Heart left ventricle (tissue), 13 donors: ENCODE data around the gene SEPSECS.

ENCODE experiments used
- CTCF ChIP-seq, 12 donors: fragments of 200-600 bp; sonication (generic) in 4 of 12; IDR thresholded peaks; one replicate each; pipeline versions ENCODE4 v1.5.0 to v1.8.0; 2018 to 2022; ENCODE audit warnings: antibody characterized with exemption in 12 of 12, mild to moderate bottlenecking in 5 of 12
- POLR2A ChIP-seq, 2 donors: fragments of 450-650 bp; IDR thresholded peaks; one replicate each; pipeline ENCODE4 v1.6.1; 2017; ENCODE audit warnings: antibody characterized with exemption in 2 of 2, mild to moderate bottlenecking in 2 of 2, moderate library complexity in 2 of 2
- donor health status: ischemic (EF 13 %, LVEDD 7.1; RV severe dilation, severe dysfunction).
- donor health status: DM: no; HTN: yes; CAD: no.
- donor health status: DM: no; HTN: no; CAD: no.
- donor health status: ischemic (EF 25% LVEDD 6.9; RV normal size, moderate dysfunction).
- donor health status: ischemic (EF 25% LVEDD 5.7; RV mildly dilated, moderate dysfunction).
- donor health status: ischemic (EF 35%, LVEDD 5.7; RV mildly dilated, moderate dysfunction).
- donor health status: nonischemic (EF 11% LVEDD 7.7; RV severe dilation, severe dysfunction).
- donor health status: DM: yes; HTN: yes; CAD: no.
- donor health status: PGD.
- donor health status: ischemic (EF 29% LVEDD 5.4; RV normal size, mild dysfunction).
- donor health status: nonischemic (EF 23%, LVEDD 6.1; RV moderate dilation, normal function).

GRCh38 chr4:25174674-25175073 lies 14.4 kb upstream of the SEPSECS start:
- TF ChIP-seq CTCF (IDR thresholded peaks at IDR 0.05) (no peak), POLR2A (IDR thresholded peaks at IDR 0.05) (no peak)
